ENCODE measurements around the gene ZC3H12D.

ZC3H12D gene

DNA sequence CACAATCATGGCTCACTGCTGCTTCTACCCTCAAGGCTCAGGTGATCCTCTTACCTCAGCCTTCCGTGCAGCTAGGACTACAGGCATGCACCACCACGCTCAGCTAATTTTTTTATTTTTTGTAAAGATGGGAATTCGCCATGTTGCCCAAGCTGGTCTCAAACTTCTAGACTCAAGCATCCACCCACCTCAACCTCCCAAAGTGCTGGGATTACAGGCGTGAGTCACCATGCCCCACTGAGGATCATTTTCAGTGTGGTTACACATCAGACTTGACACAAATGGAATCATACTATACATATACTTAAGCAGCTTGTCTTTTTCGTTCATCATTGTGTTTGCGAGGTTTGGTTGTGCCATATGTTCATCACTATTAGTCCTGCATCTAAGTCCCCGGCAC is 26.6 kb downstream of the ZC3H12D start:
- TF ChIP-seq POU6F1 (CRISPR knock-in tag; IDR thresholded peaks at IDR 0.05; ENCODE audit: borderline replicate concordance, low read depth) (no peak), ZNF8 (CRISPR knock-in tag; IDR thresholded peaks at IDR 0.05) (no peak), CREB5 (CRISPR knock-in tag; IDR thresholded peaks at IDR 0.05; ENCODE audit: low read depth) (no peak), ZFP30 (CRISPR knock-in tag; IDR thresholded peaks at IDR 0.05) (no peak), RARB (CRISPR knock-in tag; IDR thresholded peaks at IDR 0.05) (no peak), GLIS3 (CRISPR knock-in tag; IDR thresholded peaks at IDR 0.05) (no peak), ESRRG (CRISPR knock-in tag; IDR thresholded peaks at IDR 0.05) (no peak), PATZ1 (CRISPR knock-in tag; IDR thresholded peaks at IDR 0.05; ENCODE audit: borderline replicate concordance) (no peak), TOX (CRISPR knock-in tag; IDR thresholded peaks at IDR 0.05; ENCODE audit: borderline replicate concordance) (no peak), ISL1 (CRISPR knock-in tag; IDR thresholded peaks at IDR 0.05) (no peak)
- TF ChIP-seq, protein P1, sequence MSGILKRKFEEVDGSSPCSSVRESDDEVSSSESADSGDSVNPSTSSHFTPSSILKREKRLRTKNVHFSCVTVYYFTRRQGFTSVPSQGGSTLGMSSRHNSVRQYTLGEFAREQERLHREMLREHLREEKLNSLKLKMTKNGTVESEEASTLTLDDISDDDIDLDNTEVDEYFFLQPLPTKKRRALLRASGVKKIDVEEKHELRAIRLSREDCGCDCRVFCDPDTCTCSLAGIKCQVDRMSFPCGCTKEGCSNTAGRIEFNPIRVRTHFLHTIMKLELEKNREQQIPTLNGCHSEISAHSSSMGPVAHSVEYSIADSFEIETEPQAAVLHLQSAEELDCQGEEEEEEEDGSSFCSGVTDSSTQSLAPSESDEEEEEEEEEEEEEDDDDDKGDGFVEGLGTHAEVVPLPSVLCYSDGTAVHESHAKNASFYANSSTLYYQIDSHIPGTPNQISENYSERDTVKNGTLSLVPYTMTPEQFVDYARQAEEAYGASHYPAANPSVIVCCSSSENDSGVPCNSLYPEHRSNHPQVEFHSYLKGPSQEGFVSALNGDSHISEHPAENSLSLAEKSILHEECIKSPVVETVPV (CRISPR knock-in tag; IDR thresholded peaks at IDR 0.05) = no peak
- ATAC-seq = no peak

- ATAC-seq = no peak
These were observed 27.4 kb downstream of the ZC3H12D start for GRCh38 chr6:149457316-149457884.

DNA sequence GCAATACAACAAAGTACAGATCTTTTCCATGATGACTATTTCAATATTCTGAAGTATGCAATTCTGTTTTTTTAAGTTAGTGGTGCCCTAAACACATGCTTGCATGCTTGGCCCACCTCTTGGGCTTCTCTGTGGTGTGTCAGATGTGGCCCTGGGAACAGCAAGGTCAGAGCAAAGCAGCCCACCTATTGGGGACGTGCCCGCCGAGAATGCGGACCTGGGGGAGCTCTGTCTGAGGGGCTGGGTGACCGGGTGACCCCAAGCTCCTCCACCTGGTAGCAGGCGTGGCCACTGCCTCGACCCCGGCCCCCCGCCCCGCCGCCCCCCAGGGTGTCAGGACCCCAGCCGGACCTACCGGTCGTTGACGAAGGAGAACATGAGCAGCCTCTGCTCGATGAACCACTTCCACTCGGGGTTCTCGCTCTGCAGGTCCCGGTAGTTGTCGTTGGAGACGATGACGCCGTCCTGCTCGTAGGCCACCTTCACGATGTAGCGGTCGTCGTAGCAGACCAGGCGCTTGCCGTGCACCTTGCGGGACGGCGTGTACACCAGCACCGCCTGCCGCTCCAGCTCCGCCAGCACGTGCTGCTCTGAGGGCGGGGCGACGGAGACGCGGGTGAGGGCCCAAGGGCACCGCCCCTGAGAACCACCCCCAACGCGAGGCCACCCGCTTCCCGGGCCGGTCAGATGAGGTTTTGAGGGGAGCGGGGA is 28.3 kb downstream of the ZC3H12D start:
- no peak for TF ChIP-seq OSR1 (CRISPR knock-in tag; IDR thresholded peaks at IDR 0.05)
- TF ChIP-seq, protein P1 (CRISPR knock-in tag; IDR thresholded peaks at IDR 0.05) = no peak
- no peak for TF ChIP-seq BACH2 (CRISPR knock-in tag; IDR thresholded peaks at IDR 0.05; ENCODE audit: borderline replicate concordance)
- no peak for TF ChIP-seq ZNF70 (CRISPR knock-in tag; IDR thresholded peaks at IDR 0.05)
- TF ChIP-seq ZC3H10 (CRISPR knock-in tag; IDR thresholded peaks at IDR 0.05) = no peak
- ATAC-seq = no peak

More at GRCh38 chr6:149457316-149457884, 27.4 kb downstream of the ZC3H12D start:
- TF ChIP-seq ZNF565 (CRISPR knock-in tag; conservative IDR thresholded peaks at IDR 0.05; ENCODE audit: low read depth) = no peak
- TF ChIP-seq GLIS3 (CRISPR knock-in tag; IDR thresholded peaks at IDR 0.05) = no peak
- TF ChIP-seq, protein P1 (CRISPR knock-in tag; IDR thresholded peaks at IDR 0.05) = no peak
- no peak for TF ChIP-seq ZFP30 (CRISPR knock-in tag; IDR thresholded peaks at IDR 0.05)
- TF ChIP-seq ZC3H10 (CRISPR knock-in tag; IDR thresholded peaks at IDR 0.05) = no peak
- TF ChIP-seq ESRRG (CRISPR knock-in tag; IDR thresholded peaks at IDR 0.05) = no peak
- no peak for TF ChIP-seq TCF4 (CRISPR knock-in tag; IDR thresholded peaks at IDR 0.05; ENCODE audit: borderline replicate concordance)
- no peak for TF ChIP-seq PPARA (CRISPR knock-in tag; IDR thresholded peaks at IDR 0.05; ENCODE audit: borderline replicate concordance)
- TF ChIP-seq ZNF8 (CRISPR knock-in tag; IDR thresholded peaks at IDR 0.05) = no peak
- no peak for TF ChIP-seq OSR1 (CRISPR knock-in tag; IDR thresholded peaks at IDR 0.05)
- TF ChIP-seq BACH2 (CRISPR knock-in tag; IDR thresholded peaks at IDR 0.05; ENCODE audit: borderline replicate concordance) = no peak
- no peak for TF ChIP-seq ZFP3 (CRISPR knock-in tag; IDR thresholded peaks at IDR 0.05)
- no peak for TF ChIP-seq RARB (CRISPR knock-in tag; IDR thresholded peaks at IDR 0.05)
- TF ChIP-seq CSDC2 (CRISPR knock-in tag; IDR thresholded peaks at IDR 0.05) = no peak

All from SK-N-SH treated with all-trans-retinoic acid at 6 μM for 48 hours (cell line).